HG02870 (cell line): ENCODE data around the gene DENND1B.

ENCODE experiments used
- ATAC-seq: cut with Tn5 transposase; IDR thresholded peaks from one replicate; pipeline ENCODE4 v1.9.1; 2021; ENCODE audit warnings: mild to moderate bottlenecking, moderate library complexity; ENCODE audit not compliant: unreplicated experiment

Gene DENND1B

DNA sequence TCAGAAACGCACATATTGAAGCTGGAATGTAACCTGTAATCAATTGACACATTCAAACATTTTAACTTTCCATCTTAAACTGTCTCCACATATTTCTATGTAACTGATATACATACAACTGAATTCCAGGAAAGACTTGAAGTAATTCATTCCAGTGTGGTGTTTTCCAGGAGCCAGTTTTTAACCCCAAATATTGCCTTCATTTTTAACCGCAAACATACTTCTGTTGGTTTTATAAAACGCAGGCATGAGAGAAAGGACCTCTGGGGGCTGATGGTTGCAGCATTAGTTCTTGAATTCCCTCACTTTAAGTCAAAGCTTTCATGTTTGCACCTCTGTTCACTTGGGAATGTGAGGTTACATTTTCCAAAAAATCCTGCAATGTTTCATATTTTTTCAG lies 303.1 kb downstream of the DENND1B start:
- no peak for ATAC-seq

DNA sequence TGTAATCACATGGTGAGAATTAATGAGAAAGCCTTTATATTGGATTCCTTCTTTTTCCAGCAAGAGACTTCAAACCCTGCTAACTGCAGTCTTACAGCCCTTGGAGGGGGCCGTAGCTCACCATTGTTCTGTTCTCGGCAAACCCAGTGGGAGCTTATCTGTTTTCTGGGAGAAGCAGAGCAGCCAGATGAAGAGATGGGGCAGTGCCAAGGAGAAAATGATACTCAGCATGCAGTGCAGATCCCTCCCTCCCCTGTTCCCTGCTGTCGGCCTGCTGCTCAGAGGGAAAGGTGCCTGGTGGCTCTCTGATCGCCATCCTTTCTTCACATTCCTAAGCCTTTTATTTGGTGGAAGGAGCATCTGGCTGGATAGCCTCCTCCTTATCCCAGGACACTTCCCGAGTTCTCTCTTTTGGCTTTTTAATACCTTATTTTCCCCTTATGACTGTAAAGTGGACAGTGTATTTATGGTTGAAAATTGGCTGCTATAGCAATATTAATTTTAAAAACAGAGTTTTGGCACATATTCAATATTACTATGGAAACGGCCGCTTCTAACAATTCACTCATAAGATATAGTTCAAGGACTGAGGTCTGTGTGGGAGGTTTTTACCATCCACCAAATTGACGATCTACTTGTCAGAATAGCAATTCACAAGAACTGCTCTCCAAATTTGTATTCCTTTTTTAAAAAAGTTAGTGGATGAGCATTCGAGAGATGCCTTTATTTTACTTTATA lies 303.9 kb downstream of the DENND1B start:
- no peak for ATAC-seq

DNA sequence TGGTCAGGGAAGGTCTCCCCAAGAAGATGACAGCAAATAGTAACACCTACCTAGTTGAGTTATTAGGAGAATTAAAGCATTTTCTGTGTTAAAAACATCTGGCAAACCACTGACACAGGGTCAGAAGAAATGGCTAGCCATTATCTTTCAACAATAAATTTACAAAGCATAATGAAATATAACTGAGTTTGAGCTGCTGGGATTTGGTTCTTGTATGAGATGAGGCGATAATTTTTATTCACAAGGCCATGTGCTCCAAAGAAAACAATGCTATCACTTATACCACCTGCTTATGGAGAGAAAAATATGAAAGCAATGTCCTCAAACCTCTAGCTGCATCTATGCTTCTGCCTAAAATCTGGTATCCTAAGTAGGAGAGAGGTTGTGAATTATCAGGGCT lies 304.9 kb downstream of the DENND1B start:
- no peak for ATAC-seq

DNA sequence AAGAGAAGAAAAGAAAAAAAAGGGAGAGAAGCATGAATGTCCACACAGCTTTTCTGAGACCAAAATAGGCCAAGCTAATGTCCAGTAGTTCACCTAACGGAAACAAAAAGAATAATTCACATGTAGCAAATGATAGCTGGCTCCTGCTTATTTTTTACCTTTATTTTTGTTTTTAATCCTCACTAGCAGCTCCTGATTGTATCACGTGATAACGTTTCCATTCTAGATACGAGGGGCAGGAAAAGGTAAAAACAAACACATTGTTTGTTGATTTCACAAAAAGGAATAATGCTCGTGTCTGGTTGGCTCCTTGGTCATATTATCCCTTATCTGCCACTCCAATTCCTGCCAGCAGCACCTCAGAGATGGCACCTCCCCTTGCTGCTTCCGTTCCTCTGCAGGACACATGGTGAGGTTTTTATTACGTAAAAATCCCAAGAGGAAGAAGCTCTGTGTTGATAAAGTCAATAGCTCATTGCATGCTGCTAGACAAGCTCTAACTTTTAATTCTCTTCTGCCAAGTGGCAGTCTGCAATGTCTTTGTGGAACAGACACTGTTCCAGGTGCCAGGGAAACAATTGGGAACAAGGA lies 305.6 kb downstream of the DENND1B start:
- no peak for ATAC-seq

DNA sequence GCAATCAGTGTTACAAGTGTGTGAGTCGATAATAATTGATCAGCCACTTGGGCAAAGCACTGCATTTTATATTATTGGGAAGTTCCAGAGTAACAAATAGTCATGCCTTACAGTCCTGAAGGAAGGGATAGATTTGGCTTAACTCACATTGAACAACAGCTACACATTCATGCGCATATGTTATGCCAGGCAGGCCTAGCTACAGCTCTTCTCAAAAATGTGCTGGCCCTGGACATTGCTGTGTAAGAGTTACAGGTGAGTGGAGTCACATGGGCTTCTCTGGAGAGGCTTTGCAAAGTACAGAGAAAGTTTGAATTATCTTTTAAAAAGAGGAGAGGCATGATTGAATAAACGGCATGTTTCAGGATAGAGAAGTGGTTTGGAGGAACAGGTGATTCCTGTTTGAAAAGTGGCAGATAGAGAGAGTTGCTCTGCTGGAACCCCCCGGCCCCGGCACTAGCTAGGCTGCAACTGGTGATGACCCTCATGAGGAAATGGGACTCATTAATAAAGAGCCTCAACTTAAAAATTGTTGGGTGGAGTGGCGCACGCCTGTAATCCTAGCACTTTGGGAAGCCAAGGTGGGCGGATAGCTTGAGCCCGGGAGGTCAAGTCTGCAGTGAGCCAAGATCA lies 306.6 kb downstream of the DENND1B start:
- no peak for ATAC-seq

DNA sequence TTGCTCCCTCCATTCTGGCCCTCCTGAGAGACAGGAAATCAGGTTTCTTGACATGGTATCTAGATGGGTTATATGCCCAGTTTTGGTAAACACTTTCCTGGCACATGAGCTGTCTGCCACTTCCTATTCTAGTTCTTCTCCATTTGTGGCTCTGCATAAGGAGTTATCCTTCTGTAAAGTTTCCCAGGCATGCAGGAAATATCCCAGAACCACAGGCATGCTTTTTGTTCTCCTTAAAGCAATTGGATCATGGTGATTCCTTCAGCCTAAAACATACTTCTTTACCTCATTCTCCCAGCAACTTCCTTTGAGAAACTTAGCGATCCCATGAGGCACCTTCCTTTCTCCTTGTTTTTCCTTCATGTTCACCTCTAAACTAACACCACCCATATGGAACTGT lies 307.4 kb downstream of the DENND1B start:
- no peak for ATAC-seq

DNA sequence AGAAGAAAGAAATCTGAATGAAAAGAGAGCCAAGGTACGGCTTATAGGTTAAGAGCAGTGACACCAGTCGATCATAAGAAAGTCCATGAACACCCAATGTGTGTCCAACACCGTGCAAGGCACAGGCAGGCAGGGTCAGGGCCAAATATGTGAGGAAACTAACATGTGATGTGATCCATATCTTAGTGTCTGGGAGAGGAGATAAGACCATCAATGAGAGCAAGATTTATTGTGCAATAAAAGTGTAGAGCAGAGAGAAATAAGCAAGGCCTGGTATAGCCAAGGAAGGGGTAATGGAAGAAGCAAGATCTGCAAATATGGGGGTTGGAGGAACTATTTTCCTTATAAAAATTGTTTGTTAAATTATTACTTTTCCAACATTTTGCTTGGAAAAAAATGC lies 308.5 kb downstream of the DENND1B start:
- ATAC-seq, result no peak

DNA sequence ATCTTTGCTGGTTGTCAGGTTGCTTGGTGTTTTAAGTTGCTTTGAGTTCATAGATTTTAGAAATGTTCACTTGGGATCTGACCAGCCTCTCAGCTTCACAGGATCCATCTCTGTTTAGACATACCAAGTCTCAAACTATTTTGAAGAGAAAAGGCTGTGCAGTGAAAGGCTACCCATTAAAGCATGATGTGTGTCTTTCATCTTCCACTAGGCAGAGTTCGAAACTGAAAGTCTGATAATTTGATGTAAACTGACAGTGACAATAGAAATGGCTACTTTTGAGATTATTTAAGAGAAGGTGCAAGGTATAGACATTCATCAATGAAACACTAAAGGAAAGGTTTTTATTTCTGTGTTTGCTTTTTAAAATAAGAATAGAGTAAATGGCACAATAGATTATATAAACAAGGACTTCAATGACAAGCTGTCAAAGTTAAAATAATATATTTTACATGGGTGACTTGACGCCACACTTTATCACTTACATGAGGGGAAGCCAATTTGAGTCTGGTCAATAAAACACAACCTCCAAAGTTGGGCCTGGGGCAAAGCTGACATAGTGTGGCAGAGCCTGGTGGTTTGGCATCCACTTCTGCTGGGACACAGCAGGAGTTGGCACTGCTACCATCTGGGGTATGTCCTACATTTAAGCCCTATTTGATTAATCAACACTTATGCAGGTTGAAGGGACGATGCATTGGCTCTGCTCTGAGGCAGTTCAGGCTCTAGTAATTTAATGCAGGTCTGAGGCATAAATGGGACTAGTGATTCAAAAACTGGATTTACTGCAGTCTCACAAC lies 309.6 kb downstream of the DENND1B start:
- ATAC-seq, result no peak

DNA sequence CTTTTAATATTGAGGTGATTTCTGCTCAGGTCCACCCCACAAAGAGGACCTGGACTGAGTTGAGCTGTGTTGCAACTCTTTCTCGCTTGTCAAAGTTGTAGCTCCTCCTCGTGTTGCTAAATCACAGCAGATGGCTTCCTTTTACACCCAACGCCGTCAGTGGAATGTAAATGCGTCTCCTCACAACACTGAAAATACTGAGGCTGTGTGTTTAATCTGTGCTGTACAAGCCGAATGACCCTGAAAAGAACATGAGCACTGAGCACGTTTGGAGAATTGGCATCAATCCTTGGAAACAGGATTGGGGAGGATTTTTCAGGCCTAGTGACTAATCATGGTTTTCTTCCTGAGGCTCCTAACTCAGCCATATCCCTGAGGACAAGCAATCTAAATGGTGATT lies 311.2 kb downstream of the DENND1B start:
- ATAC-seq, result no peak

DNA sequence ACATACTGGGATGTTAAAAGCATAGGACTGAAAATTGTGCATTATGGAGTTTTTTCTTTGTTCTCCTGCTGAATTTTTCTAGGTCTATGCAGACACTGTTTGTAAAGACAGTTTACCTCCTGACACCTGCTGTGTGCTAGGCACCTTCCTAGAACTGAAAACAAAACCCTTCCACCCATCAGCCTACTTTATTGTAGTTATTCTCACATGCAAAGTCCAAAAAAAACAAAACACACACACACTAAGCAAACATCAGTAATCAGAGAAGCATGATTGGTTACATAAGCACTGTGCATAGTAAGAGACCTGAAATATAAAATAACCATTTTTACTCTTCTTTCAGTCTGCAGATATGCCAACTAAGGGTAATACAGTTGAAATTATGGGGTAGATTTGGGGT lies 312.1 kb downstream of the DENND1B start:
- ATAC-seq, result no peak

DNA sequence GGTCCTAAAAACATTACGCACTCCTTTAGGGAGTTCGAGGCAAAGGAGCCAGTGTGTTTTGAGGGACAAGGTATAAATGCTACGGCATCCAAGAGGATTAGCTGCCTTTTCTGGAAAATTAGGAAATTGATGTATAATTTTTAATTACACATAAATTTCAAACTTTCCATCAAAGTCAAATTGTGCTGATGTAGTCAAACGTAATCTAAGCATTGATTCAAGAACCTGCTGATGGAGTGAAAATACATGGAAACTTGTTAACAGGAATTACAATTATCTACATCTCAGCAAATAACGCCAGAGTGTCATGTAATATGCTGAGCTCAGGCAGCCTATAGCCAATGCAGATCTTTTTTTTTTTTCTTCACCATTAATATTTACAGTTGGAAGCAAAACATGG lies 312.7 kb downstream of the DENND1B start:
- ATAC-seq, result no peak
